Type B pancreatic cell (in vitro differentiated cells): Measurements from ENCODE around the gene LCP1. TPM values are rescaled to one million over a fixed set of nuclear protein-coding genes. Genes with fewer than 3 reads are reported as not detected.

Experiments used
- DNase-seq: peaks from one replicate; pipeline ENCODE4 v3.0.0; 2021; ENCODE audit warnings: mixed read lengths; ENCODE audit not compliant: unreplicated experiment; ENCODE audit errors: extremely low spot score
- H3K27ac Mint-ChIP-seq: 2 replicates; pipeline ENCODE4 v1.8.0; 2021; ENCODE audit warnings: mild to moderate bottlenecking, mixed read lengths
- H3K27me3 Mint-ChIP-seq: 2 replicates; pipeline ENCODE4 v1.8.0; 2021; ENCODE audit warnings: mixed read lengths
- H3K36me3 Mint-ChIP-seq: 2 replicates; pipeline ENCODE4 v1.8.0; 2021; ENCODE audit warnings: mixed read lengths
- H3K4me1 Mint-ChIP-seq: one replicate; pipeline ENCODE4 v1.8.0; 2021; ENCODE audit warnings: mixed read lengths; ENCODE audit not compliant: unreplicated experiment
- H3K4me3 Mint-ChIP-seq: 2 replicates; pipeline ENCODE4 v1.8.0; 2021; ENCODE audit warnings: mild to moderate bottlenecking, mixed read lengths
- H3K9me3 Mint-ChIP-seq: 2 replicates; pipeline ENCODE4 v1.8.0; 2021; ENCODE audit warnings: mixed read lengths
- total RNA-seq: library from RNA; stranded (reverse); gene quantifications from 2 replicates; pipeline ENCODE4 v1.2.1, GENCODE V29; 2021; ENCODE audit warnings: low replicate concordance
- TF ChIP-seq, protein P1 (sequence below): fragments of 200-600 bp; sonication (generic); conservative IDR thresholded peaks from 2 replicates; pipeline ENCODE4 v1.5.0; 2021; ENCODE audit warnings: antibody characterized with exemption, mild to moderate bottlenecking

Gene LCP1
- total RNA-seq, 1 donor from 2014 or later, result 43.3 TPM

DNA sequence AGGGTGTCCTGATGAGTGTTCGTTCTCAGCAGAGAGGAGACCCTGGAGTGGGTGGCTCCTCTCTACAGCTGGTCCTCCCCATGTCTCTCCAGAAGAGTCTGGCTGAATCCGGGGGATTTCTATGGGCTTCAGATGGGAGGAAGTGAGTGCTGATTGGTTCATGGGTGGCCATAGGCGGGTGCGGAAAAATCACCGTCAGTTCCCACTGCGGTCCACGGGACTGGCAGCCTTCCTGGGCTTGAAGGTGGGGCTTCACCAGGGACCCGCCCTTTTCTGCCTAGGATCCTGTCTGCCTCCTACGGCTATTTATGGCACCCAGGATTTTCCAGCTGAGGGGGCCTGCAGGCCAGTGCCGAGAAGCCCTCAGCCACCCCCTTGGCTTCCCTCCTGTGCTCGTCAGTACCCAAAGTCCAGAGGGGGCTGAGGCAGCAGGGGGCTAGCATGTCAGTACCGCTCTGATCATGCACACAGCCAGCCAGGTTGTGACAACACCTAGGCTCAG, 95.5 kb downstream of the LCP1 start:
- Mint-ChIP-seq H3K27me3 (peaks cover 2% of the 10 kb centered on the region), H3K36me3 (no peaks in the 10 kb centered on the region), H3K4me1 (no peaks in the 10 kb centered on the region), H3K9me3 (no peaks in the 10 kb centered on the region), H3K27ac (no peak overlapping the region), H3K4me3 (no peak overlapping the region)
- DNase-seq, result no peak
- TF ChIP-seq, protein P1, sequence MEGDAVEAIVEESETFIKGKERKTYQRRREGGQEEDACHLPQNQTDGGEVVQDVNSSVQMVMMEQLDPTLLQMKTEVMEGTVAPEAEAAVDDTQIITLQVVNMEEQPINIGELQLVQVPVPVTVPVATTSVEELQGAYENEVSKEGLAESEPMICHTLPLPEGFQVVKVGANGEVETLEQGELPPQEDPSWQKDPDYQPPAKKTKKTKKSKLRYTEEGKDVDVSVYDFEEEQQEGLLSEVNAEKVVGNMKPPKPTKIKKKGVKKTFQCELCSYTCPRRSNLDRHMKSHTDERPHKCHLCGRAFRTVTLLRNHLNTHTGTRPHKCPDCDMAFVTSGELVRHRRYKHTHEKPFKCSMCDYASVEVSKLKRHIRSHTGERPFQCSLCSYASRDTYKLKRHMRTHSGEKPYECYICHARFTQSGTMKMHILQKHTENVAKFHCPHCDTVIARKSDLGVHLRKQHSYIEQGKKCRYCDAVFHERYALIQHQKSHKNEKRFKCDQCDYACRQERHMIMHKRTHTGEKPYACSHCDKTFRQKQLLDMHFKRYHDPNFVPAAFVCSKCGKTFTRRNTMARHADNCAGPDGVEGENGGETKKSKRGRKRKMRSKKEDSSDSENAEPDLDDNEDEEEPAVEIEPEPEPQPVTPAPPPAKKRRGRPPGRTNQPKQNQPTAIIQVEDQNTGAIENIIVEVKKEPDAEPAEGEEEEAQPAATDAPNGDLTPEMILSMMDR, result no peak

DNA sequence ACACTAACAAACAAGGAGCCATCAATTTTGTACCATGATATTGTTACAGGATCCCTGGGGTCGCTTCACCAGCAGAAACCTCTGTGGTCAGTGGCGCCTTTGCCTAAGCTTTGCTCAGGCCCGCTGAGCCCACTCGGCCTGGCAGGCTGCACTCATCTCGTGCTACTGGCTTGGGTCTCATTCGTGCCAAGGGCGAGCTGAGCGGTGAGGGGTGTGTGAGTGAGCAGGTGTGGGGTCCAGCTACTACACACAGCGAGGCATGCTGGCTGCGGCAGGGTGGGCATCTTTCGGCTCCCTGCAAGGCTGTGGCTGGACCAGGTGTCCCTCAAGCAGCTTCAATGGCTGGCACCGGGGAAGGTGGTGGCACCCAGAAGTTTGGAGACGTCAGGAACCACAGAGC, 96.2 kb downstream of the LCP1 start:
- TF ChIP-seq, protein P1, result no peak
- Mint-ChIP-seq H3K27me3 (peaks cover 2% of the 10 kb centered on the region), H3K4me1 (no peaks in the 10 kb centered on the region), H3K9me3 (no peaks in the 10 kb centered on the region), H3K4me3 (no peak overlapping the region), H3K27ac (no peak overlapping the region), H3K36me3 (no peaks in the 10 kb centered on the region)
- DNase-seq, result no peak

DNA sequence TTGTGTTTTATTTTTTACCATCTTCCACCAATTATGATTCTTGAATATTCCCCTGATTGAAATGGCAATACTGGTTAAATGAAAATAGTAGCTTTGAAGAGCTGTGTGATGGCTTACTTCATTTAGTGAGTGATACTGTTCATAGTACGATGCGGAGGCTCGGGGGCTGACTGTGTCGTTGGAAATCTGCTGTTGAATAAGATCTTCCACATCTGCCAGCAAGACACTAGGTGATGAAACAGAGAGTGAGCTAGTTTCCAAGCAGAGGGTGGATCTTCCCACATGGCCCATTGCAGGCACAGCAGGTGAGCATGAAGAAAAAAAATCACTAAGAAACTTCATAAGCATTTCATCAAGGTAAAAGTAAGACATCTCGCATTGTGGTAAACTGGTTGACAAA, 99.7 kb downstream of the LCP1 start:
- H3K4me3 Mint-ChIP-seq, result no peak overlapping the region
- TF ChIP-seq, protein P1, result no peak
- H3K36me3 Mint-ChIP-seq, result no peaks in the 10 kb centered on the region
- no peaks in the 10 kb centered on the region for H3K9me3 Mint-ChIP-seq
- no peak for DNase-seq
- H3K4me1 Mint-ChIP-seq, result no peaks in the 10 kb centered on the region
- H3K27ac Mint-ChIP-seq, result no peak overlapping the region
- peaks cover 2% of the 10 kb centered on the region for H3K27me3 Mint-ChIP-seq

DNA sequence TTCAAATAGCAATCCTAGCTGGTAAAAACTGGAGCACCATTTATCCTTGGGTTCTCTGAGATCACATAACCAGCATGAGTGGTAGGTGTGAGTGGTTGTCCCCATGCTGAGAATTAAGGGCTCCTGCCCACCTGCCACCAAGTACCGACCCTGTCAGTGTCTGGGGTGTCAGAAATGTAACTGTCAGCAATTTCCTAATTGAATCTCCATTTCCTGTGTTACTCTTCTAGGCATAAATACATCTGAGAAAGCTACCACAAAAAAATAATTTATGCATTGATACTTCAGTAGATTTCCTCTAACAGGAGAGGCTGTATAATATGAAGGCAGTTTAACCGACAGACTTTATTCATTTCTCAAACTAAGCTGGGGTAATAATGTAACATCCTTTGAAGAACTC, 102.2 kb downstream of the LCP1 start:
- DNase-seq, result no peak
- TF ChIP-seq, protein P1, result no peak

DNA sequence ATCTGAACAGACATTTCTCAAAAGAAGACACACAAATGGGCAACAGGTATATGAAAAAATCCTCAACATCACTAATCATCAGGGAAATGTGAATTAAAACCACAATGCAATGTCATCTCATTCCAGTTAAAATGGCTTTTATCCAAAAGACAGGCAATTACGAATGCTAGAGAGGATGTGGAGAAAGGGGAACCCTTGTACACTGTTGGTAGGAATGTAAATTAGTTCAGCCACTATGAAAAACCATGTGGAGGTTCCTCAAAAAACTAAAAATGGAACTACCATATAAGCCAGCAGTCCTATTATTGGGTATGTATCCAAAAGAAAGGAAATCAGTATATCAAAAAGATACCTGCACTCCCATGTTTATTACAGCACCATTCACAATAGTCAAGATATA, 104.7 kb downstream of the LCP1 start:
- peaks cover 1% of the 10 kb centered on the region for H3K27me3 Mint-ChIP-seq

More for the DNA sequence above, 102.2 kb downstream of the LCP1 start:
- Mint-ChIP-seq H3K36me3 (no peaks in the 10 kb centered on the region), H3K4me1 (no peaks in the 10 kb centered on the region), H3K27ac (no peak overlapping the region), H3K9me3 (no peaks in the 10 kb centered on the region), H3K4me3 (no peak overlapping the region), H3K27me3 (peaks cover 2% of the 10 kb centered on the region)

More for the DNA sequence above, 104.7 kb downstream of the LCP1 start:
- Mint-ChIP-seq H3K4me1 (no peaks in the 10 kb centered on the region), H3K36me3 (no peaks in the 10 kb centered on the region), H3K27ac (no peak overlapping the region), H3K4me3 (no peak overlapping the region), H3K9me3 (no peaks in the 10 kb centered on the region)
- no peak for DNase-seq
- TF ChIP-seq, protein P1, result no peak
